ENCODE measurements around the gene TMA7.

DNA sequence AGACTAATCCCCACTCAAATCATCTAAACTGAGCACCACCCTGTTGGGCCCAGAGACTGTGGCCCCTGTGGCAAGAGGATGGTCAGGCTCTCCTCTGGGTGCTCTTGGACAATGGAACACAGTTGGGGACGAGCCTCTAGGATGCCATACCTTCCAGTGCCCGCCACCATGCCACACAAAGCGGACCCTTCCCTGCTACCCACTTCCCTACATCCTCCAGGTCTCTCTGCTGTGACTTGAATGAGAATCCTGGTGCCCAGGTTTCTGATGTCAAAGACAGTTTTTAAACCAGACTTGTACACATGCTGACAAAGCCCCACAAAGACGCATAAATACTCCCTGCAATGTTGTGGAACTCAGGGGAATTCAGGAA is 4.8 kb upstream of the TMA7 start:
- TF ChIP-seq, protein P1, sequence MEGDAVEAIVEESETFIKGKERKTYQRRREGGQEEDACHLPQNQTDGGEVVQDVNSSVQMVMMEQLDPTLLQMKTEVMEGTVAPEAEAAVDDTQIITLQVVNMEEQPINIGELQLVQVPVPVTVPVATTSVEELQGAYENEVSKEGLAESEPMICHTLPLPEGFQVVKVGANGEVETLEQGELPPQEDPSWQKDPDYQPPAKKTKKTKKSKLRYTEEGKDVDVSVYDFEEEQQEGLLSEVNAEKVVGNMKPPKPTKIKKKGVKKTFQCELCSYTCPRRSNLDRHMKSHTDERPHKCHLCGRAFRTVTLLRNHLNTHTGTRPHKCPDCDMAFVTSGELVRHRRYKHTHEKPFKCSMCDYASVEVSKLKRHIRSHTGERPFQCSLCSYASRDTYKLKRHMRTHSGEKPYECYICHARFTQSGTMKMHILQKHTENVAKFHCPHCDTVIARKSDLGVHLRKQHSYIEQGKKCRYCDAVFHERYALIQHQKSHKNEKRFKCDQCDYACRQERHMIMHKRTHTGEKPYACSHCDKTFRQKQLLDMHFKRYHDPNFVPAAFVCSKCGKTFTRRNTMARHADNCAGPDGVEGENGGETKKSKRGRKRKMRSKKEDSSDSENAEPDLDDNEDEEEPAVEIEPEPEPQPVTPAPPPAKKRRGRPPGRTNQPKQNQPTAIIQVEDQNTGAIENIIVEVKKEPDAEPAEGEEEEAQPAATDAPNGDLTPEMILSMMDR (IDR thresholded peaks at IDR 0.05; ENCODE audit: low read length) = no peak
- TF ChIP-seq EZH2phosphoT487 (IDR thresholded peaks at IDR 0.05; ENCODE audit: low read length) = no peak
- TF ChIP-seq EZH2 (optimal IDR thresholded peaks at IDR 0.05; ENCODE audit: low read depth, low read length) = no peak
